AML-193 (cell line): Measurements from ENCODE around the gene ZNF571.

Experiments used
- DNase-seq, 2 experiments: peaks; one replicate each; lab custom pipeline; 2025; lab: John Stamatoyannopoulos, UW

ZNF571 gene

DNA sequence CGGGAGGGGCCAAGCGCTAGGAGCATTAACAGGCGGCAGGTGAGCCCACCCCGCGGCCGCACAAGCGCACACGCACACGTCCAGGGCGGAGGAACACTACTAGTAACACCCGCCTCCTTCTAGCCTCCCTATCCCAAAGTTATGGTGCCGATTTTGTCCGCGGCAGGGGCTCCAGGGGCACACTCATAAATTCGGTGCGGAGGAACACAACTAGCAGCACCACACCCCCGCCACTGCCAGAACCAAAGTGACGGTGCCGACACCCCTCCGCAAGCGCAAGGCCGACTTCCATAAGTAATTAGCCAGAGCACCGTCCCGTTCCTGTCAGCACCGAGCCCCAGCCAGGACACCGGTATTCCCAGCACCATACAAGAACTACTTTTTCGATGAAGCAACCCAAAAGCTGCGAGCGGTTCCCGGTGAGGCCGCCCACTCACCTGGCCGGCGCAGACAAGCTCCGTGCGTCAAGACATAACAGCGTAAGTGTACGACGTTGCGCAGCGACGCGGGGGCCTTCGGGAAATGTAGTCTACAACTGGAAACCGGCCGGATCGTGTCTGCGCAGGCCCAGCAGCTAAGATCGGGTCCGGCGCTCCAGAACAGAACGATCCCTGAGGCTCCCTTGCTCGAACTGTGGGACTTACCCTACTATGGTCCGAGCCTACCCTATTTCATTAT is at the start of gene ZNF571, which contains the start of gene ZNF540:
Gene ZNF571 (minus strand): TSS at position 489 of the 678 bp plus-strand sequence. CDS start 8,116 bp downstream, outside the sequence.
Gene ZNF540 (plus strand): TSS at position 573 of the 678 bp plus-strand sequence. CDS start 3,572 bp downstream, outside the sequence.
- DNase-seq: peak; percentile 87 to 91

DNA sequence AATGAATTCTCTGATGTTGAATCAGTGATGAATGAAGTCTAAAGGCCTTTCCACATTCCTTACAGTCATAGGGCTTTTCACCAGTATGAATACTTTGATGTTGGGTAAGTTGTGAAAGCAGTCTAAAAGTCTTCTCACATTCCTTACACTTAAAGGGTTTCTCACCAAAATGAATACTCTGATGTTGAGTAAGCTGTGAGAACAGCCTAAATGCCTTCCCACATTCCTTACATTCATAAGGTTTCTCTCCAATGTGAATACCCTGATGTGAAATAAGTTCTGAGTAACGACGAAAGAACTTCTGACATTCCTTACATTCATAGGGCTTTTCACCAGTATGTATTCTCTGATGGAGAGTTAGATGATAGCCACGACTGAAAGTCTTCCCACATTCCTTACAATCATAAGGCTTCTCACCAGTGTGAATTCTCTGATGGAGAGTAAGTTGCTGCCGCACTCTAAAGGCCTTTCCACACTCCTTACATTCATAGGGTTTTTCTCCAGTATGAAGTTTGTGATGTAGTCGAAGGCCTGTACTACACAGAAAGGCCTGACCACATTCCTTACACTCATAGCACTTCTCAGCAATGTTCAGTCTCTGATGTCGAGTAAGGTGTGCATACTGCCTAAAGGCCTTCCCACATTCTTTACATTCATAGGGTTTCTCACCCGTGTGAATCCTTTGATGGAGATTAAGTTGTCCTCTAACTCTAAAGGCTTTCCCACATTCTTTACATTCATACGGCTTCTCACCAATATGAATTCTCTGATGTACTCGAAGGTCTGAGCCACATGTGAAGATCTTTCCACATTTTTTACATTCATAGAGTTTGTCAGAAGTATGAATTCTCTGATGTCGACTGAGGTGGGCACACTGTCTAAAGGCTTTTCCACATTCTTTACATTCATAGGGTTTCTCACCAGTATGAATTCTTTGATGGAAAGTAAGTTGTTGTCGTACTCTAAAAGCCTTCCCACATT is 40.8 kb upstream of the ZNF571 start:
- no peak for DNase-seq

DNA sequence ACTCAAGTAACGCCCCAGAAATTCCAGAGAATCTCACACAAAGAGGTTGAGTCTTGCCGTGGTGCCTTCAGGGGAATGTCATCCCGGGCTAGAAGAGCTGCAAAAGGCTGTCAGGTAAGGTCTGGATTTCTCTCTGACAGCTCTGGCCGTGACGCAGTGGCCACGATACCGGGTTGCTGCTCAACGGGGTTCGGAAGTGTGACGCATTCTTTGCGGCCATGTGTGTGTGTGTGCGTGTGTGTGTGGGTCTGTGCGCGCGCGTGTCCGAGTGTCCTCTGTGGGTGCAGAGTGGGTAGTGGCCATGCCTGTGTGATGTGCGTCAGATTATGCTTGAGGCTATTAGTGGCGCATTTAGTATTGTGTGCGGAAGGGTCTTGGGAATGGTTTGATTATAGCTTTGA is 390 bp upstream of the ZNF571 start:
- DNase-seq: peak; percentile 64 to 68

DNA sequence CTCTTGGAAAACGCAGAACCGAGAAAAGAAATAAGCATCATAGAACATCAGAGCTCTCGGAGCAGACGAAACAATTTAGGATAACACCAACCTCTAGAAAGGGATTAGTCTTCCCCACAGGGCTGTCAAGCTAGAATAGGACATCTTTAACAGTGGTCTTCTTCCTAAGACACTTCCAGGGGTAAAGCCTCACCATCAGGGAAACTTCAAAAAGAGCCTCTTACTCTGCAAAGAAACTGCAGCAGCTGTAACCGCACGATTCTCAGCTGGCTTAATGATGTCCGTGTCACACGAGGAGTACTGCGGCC is 642 bp downstream of the ZNF571 start:
- DNase-seq: no peak

DNA sequence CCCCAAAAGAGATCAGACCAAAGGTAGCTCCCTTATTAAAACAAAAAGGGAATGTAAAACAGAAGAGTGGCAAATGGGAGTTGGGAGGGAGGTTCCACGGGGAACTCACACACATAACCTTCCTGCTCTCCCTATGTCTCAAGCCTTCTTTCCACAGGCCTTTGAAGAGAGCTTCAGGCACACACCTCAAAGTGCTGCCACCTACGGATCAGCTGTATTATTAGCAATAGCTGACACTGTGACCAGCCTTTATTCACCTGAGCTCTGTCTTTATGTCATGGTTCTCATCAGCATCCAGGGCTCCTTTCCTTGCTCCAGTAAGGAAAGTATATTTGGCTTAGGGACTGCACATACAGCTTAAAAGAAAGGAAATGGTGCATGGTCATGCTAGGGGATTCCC is 11.3 kb downstream of the ZNF571 start:
- no peak for DNase-seq

DNA sequence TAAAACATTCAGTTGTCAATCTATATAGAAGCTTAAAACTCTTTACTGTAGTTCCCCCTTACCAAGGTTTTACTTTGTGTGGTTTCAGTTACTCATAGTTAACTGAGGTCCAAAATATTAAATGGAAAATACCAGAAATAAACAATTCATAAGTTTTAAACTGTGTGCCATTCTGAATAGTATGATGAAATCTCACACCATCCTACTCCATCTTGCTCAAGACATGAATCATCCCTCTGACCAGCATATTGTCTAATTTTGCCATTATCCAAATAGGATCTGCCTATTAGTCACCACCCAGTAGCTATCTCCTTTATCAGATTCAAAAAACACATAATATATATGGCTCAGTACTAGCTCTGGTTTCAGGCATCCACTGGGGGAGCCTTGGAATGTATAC is 22.4 kb downstream of the ZNF571 start:
- no peak for DNase-seq

DNA sequence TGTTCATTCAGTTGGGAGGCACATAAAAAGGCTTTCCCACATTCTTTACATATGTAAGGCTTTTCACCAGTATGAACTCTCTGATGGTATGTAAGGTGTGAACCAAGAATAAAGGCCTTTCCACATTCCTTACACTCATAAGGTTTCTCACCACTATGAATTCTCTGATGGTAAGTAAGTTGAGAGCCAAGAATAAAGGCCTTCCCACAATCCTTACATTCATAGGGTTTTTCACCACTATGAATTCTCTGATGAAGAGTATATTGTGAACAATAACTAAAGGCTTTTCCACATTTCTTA is 29.3 kb downstream of the ZNF571 start:
- no peak for DNase-seq

DNA sequence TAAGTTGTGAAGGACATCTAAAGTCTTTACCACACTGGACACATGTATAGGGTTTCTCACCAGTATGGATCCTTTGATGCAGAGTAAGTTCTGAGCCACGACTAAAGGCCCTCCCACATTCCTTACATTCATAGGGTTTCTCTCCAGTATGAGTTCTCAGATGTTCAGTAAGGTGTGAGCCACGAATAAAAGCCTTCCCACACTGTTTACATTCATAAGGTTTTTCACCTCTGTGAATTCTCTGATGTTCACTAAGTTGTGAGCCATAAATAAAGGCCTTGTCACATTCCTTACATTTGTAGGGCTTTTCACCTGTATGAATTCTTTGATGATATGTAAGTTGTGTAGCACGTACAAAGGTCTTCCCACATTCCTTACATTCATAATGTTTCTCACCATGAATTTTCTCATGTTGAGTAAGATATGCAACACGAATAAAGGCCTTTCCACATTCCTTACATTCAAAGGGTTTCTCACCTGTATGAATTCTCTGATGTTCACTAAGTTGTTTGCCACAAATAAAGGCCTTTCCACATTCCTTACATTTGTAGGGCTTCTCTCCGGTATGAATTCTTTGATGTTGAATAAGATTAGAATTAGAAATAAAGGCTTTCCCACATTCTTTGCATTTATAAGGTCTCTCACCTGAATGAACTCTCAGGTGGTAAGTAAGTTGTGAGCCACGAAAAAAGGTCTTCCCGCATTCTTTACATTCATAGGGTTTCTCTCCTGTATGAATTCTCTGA is 29.8 kb downstream of the ZNF571 start:
- no peak for DNase-seq

DNA sequence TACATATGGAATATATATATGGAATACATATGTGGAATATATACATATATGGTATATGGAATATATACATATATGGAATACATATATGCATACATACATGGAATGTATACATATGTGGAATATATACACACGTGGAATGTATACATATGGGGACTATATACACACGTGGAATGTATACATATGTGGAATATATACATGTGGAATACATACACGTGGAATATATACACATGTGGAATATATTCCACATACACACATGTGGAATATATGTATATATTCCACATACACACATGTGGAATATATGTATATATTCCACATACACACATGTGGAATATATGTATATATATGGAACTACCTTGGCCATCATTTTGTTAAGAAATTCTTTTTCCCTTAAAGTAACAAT is 31.1 kb downstream of the ZNF571 start:
- no peak for DNase-seq

DNA sequence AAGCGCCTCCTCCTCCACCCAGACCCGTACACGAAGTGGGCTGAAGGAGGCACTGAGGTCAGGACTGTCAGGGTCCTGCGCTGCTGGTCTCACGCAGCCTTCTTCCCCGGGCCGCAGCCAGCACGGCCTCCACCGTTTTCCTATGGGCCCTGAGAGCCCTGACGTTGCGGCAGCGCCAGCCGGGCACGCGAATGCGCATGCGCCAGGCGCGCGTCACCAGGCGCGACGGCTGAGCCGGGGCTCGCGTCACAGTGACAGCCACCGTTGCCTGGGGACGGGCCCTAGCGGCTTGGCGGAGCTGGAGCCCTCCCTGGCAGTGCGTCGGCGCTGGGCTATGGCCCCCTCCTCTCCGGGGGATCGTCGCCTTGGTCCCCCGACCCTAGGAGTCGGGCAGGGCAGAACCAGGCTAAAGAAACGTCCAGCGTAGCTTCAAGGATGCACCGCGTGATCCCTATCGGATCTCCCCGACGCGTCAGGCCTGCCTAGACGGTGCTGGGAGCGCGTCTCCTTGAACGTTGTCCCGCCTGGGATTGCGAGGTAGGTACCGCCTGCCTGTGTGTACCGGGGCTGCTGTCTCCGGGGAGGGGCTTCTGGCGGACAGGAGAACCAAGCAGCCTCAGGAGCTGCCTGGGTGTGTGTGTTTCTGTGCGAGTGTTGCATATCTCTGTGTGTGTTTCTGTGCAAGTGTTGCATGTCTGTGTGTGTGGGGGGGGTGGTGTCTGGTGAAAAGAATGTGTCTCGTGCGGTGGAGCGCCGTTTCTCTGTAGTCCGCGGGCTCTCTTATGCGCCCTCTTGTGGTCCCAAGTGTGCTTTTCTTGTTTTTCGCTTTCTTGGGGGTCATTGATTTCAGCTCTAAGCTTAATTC is 43.2 kb downstream of the ZNF571 start:
- no peak for DNase-seq

DNA sequence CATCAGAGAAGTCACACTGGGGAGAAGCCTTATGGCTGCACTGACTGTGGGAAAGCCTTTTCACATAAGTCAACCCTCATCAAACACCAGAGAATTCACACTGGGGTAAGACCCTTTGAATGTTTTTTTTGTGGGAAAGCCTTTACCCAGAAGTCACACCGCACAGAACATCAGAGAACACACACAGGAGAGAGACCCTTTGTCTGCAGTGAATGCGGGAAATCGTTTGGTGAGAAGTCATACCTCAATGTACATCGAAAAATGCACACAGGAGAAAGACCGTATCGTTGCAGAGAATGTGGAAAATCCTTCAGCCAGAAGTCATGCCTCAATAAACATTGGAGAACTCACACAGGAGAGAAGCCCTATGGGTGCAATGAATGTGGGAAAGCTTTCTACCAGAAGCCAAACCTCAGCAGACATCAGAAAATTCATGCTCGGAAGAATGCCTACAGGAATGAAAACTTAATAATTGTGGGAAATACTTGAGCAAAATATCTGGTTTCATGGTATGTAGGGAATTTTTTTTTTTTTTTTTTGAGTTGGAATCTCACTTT is 57.1 kb downstream of the ZNF571 start:
- no peak for DNase-seq

DNA sequence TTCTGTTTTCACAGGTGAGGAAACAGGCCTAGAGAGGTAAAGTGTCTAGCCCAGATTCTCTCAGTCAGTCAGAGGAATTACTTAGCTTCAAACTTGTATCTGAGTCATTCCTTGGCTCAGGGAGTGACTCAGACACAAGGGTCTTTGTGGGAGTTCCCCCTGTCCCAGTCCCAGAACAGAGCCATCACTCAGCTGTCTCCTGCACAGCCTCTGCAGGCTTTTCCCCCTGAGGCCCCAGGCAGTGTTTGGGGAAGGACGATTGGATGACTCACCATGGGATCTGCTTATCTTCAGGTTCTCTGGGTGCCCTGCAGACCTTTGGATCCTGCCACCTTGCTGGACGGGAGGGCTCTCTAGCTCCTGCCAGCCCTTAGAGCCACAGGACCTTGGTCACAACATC is 74.7 kb downstream of the ZNF571 start:
- no peak for DNase-seq
